SH-SY5Y (cell line): ENCODE results near the gene USP32.

Experiments
- GATA2 ChIP-seq: IDR thresholded peaks from 2 replicates; pipeline ENCODE4 v1.6.1; 2011; ENCODE audit warnings: mild to moderate bottlenecking, low read depth, low read length
- GATA3 ChIP-seq: IDR thresholded peaks from 2 replicates; pipeline ENCODE4 v1.6.1; 2011; ENCODE audit warnings: low read depth, mild to moderate bottlenecking, low read length, moderate library complexity

USP32 gene

GRCh38 chr17:60387666-60388065 lies 4.3 kb downstream of the USP32 start:
- TF ChIP-seq GATA3, result no peak
- no peak for TF ChIP-seq GATA2

- TF ChIP-seq GATA3, result no peak
- TF ChIP-seq GATA2, result no peak
These were observed 5.5 kb downstream of the USP32 start for GRCh38 chr17:60386147-60387058.

- TF ChIP-seq GATA2 (no peak), GATA3 (no peak)
These were observed 8.6 kb downstream of the USP32 start for GRCh38 chr17:60383379-60383778.

GRCh38 chr17:60381958-60382357 lies 10.0 kb downstream of the USP32 start:
- TF ChIP-seq GATA2, result peak; percentile 98
- peak; percentile 88 for TF ChIP-seq GATA3

- TF ChIP-seq GATA3 (no peak), GATA2 (no peak)
These were observed 19.0 kb downstream of the USP32 start for GRCh38 chr17:60372790-60373483.

GRCh38 chr17:60371818-60372510 lies 20.0 kb downstream of the USP32 start:
- TF ChIP-seq GATA2, result no peak
- TF ChIP-seq GATA3, result no peak

GRCh38 chr17:60371416-60371815 lies 20.5 kb downstream of the USP32 start:
- no peak for TF ChIP-seq GATA2
- no peak for TF ChIP-seq GATA3

GRCh38 chr17:60369727-60370126 lies 22.2 kb downstream of the USP32 start:
- TF ChIP-seq GATA2 (no peak), GATA3 (no peak)

- TF ChIP-seq GATA2 (no peak), GATA3 (no peak)
These were observed 28.1 kb downstream of the USP32 start for GRCh38 chr17:60363700-60364405.

GRCh38 chr17:60362329-60362728 lies 29.6 kb downstream of the USP32 start:
- TF ChIP-seq GATA3 (no peak), GATA2 (no peak)

- no peak for TF ChIP-seq GATA2
- no peak for TF ChIP-seq GATA3
These were observed 30.0 kb downstream of the USP32 start for GRCh38 chr17:60361889-60362288.

GRCh38 chr17:60359415-60359814 lies 32.5 kb downstream of the USP32 start:
- TF ChIP-seq GATA2 (no peak), GATA3 (no peak)

GRCh38 chr17:60358606-60359225 lies 33.2 kb downstream of the USP32 start:
- TF ChIP-seq GATA2 (no peak), GATA3 (no peak)

GRCh38 chr17:60356940-60357339 lies 35.0 kb downstream of the USP32 start:
- TF ChIP-seq GATA2, result no peak
- no peak for TF ChIP-seq GATA3
